ENCODE results near the gene DTNB.

- TF ChIP-seq CTCF (conservative IDR thresholded peaks at IDR 0.05; ENCODE audit: low read depth, low read length), result no peak
- no peak for TF ChIP-seq ELK1 (IDR thresholded peaks at IDR 0.05; ENCODE audit: borderline replicate concordance, low read depth, low read length)
- TF ChIP-seq MXI1 (IDR thresholded peaks at IDR 0.05; ENCODE audit: borderline replicate concordance, low read depth, low read length), result no peak
- no peak for TF ChIP-seq CEBPB (IDR thresholded peaks at IDR 0.05; ENCODE audit: low read depth, low read length)
- no peak for TF ChIP-seq RFX5 (IDR thresholded peaks at IDR 0.05; ENCODE audit: low read depth, low read length)
- TF ChIP-seq USF2 (IDR thresholded peaks at IDR 0.05; ENCODE audit: low read depth, low read length), result no peak
- TF ChIP-seq MAZ (IDR thresholded peaks at IDR 0.05; ENCODE audit: borderline replicate concordance, low read depth, low read length), result no peak
- no peak for TF ChIP-seq POLR2A (IDR thresholded peaks at IDR 0.05; ENCODE audit: low read depth, low read length)
- no peak for TF ChIP-seq SMC3 (IDR thresholded peaks at IDR 0.05; ENCODE audit: low read depth, low read length)
- no peak for TF ChIP-seq CHD1 (IDR thresholded peaks at IDR 0.05; ENCODE audit: low read depth, low read length)
- no peak for TF ChIP-seq BHLHE40 (IDR thresholded peaks at IDR 0.05; ENCODE audit: low read depth, low read length)
- no peak for TF ChIP-seq RCOR1 (IDR thresholded peaks at IDR 0.05; ENCODE audit: insufficient replicate concordance, low read length)
- no peak for TF ChIP-seq NFE2L2 (IDR thresholded peaks at IDR 0.05; ENCODE audit: low read depth, low read length)
Measured at GRCh38 chr2:25692143-25692542, 18.8 kb upstream of the DTNB start.
